HG03432 (cell line): ENCODE data around the gene JMJD6.
"Not testable (repeated sequence)": the region's sequence is repeated elsewhere in the genome, so short reads cannot be mapped to it uniquely, and the experiment has no call there.

Experiments used
- ATAC-seq: cut with Tn5 transposase; IDR thresholded peaks from one replicate; pipeline ENCODE4 v1.9.1; 2021; ENCODE audit warnings: mild to moderate bottlenecking, moderate library complexity; ENCODE audit not compliant: unreplicated experiment

Gene JMJD6

GRCh38 chr17:76726231-76726775 lies at the start of gene JMJD6:
Gene JMJD6 (minus strand): TSS chr17:76726606. CDS start chr17:76726475, 131 bp downstream.
- ATAC-seq = peak; percentile 73

- ATAC-seq = no peak
Observed at GRCh38 chr17:76775021-76775600, 48.7 kb upstream of the JMJD6 start.

- ATAC-seq = no peak
Observed at GRCh38 chr17:76772842-76773525, 46.6 kb upstream of the JMJD6 start.

- no peak for ATAC-seq
Observed at GRCh38 chr17:76758570-76758969, 32.2 kb upstream of the JMJD6 start.

- no peak for ATAC-seq
Observed at GRCh38 chr17:76757256-76757655, 30.9 kb upstream of the JMJD6 start.

- no peak for ATAC-seq
Observed at GRCh38 chr17:76755285-76755684, 28.9 kb upstream of the JMJD6 start.

GRCh38 chr17:76753061-76753961 lies 26.9 kb upstream of the JMJD6 start:
- ATAC-seq = no peak

GRCh38 chr17:76752006-76752405 lies 25.6 kb upstream of the JMJD6 start:
- no peak for ATAC-seq

GRCh38 chr17:76751416-76751993 lies 25.1 kb upstream of the JMJD6 start:
- ATAC-seq = no peak

- no peak for ATAC-seq
Observed at GRCh38 chr17:76748657-76749056, 22.3 kb upstream of the JMJD6 start.

- ATAC-seq = no peak
Observed at GRCh38 chr17:76747716-76748363, 21.4 kb upstream of the JMJD6 start.

GRCh38 chr17:76745785-76746184 lies 19.4 kb upstream of the JMJD6 start:
- not testable (repeated sequence) for ATAC-seq

- ATAC-seq = no peak
Observed at GRCh38 chr17:76744747-76745146, 18.3 kb upstream of the JMJD6 start.

GRCh38 chr17:76742958-76743357 lies 16.6 kb upstream of the JMJD6 start:
- no peak for ATAC-seq

- ATAC-seq = no peak
Observed at GRCh38 chr17:76740329-76741118, 14.1 kb upstream of the JMJD6 start.

- not testable (repeated sequence) for ATAC-seq
Observed at GRCh38 chr17:76739568-76740115, 13.2 kb upstream of the JMJD6 start.

GRCh38 chr17:76738468-76738850 lies 12.1 kb upstream of the JMJD6 start:
- no peak for ATAC-seq

- ATAC-seq = peak; percentile 67
Observed at GRCh38 chr17:76737676-76738467, 11.5 kb upstream of the JMJD6 start, which contains the start of gene MFSD11. Gene MFSD11 (plus strand): TSS chr17:76738119. CDS start chr17:76738353, 234 bp downstream.
